Ascending aorta (tissue), 2 donors: Measurements from ENCODE around the gene SLC4A5. TPM values are rescaled to one million over a fixed set of nuclear protein-coding genes. Genes with fewer than 3 reads are reported as not detected.

ENCODE experiments used
- DNase-seq, 2 donors: peaks; one replicate each; pipeline ENCODE4 v3.0.0-alpha.2; 2019; ENCODE audit warnings: low spot score in 2 of 2
- H3K27ac ChIP-seq, 2 donors: fragments of 200-600 bp; sonication (generic); one replicate each; pipeline ENCODE4 v1.5.1; 2016 to 2017; ENCODE audit warnings: mild to moderate bottlenecking in 1 of 2
- H3K27me3 ChIP-seq: fragments of 200-600 bp; sonication (generic); one replicate; pipeline ENCODE4 v1.5.1; 2017
- H3K36me3 ChIP-seq, 2 donors: fragments of 200-600 bp; sonication (generic); one replicate each; pipeline ENCODE4 v1.5.1; 2016
- H3K4me1 ChIP-seq, 2 donors: fragments of 200-600 bp; sonication (generic); one replicate each; pipeline ENCODE4 v1.5.1; 2016 to 2017; ENCODE audit warnings: mild to moderate bottlenecking in 1 of 2
- H3K4me3 ChIP-seq, 2 donors: fragments of 200-600 bp; sonication (generic); one replicate each; pipeline ENCODE4 v1.5.1; 2016 to 2017; ENCODE audit warnings: mild to moderate bottlenecking in 1 of 2
- H3K9me3 ChIP-seq, 2 donors: fragments of 200-600 bp; sonication (generic); one replicate each; pipeline ENCODE4 v1.5.1; 2016
- CTCF ChIP-seq, 3 experiments: fragments of 200-600 bp in 2 of 3; fragments of 450-650 bp in 1 of 3; sonication (generic) in 2 of 3; IDR thresholded peaks; one replicate each; pipeline ENCODE4 v1.5.1; 2016 to 2019; ENCODE audit warnings: antibody characterized with exemption in 3 of 3, mild to moderate bottlenecking in 1 of 3, moderate library complexity in 1 of 3
- intact Hi-C: fragments of 100-400 bp; cut with DNase I; formaldehyde crosslinking; loops from one replicate; pipeline ENCODE4 v1.15.1; 2023
- total RNA-seq: library from RNA; depleted of rRNA; stranded (reverse); fragments of >200 nt; gene quantifications from one replicate; pipeline ENCODE4 v1.1.0, GENCODE V29; 2016

Gene SLC4A5
- total RNA-seq, 1 donor from 2014 or later: 0.11 TPM

DNA sequence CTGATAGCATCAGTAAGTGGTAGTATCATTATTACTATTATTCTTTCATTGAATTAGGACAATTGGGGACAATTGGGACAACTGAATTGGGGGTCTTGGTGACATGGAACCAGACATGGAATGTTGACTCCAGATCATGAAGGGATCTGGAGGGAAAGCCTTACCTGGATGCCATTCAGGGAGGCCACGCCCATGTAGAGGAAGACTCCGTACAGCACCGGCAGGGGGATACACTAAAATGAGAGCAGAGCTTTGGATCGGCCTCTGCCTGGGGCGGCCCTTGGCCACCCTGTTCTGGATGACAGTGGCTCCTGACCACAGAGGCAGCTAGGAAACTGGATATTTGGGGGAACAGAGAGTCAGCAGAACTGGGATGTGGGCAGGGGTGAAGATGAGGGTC is 115.6 kb downstream of the SLC4A5 start:
- intact Hi-C loops: loop anchor here (2.0 kb wide), 1 partner anchor 33 kb away; no protein-coding TSS in a partner anchor
- H3K36me3 ChIP-seq: no peaks in the 10 kb centered on the region
- no peak overlapping the region for H3K4me3 ChIP-seq
- no peaks in the 10 kb centered on the region for H3K27me3 ChIP-seq
- no peak overlapping the region for H3K27ac ChIP-seq
- TF ChIP-seq CTCF (IDR thresholded peaks at IDR 0.05): no peak
- peak in 1 of 2 donors; percentile 39 for DNase-seq
- H3K9me3 ChIP-seq: no peaks in the 10 kb centered on the region
- peaks cover 9 to 28% of the 10 kb centered on the region in 2 donors for H3K4me1 ChIP-seq

- Histone ChIP-seq H3K4me3 (peak overlapping the region in 1 of 2 donors; percentile 14), H3K27me3 (no peaks in the 10 kb centered on the region), H3K9me3 (no peaks in the 10 kb centered on the region), H3K4me1 (peaks cover 9 to 28% of the 10 kb centered on the region in 2 donors), H3K27ac (peak overlapping the region; percentile 66 to 75), H3K36me3 (no peaks in the 10 kb centered on the region)
- DNase-seq: peak in 1 of 2 donors; percentile 82
- TF ChIP-seq CTCF (IDR thresholded peaks at IDR 0.05): no peak
- intact Hi-C loops: loop anchor here (2.0 kb wide), 1 partner anchor 34 kb away; no protein-coding TSS in a partner anchor
These were observed 116.5 kb downstream of the SLC4A5 start for GRCh38 chr2:74226648-74227213.

DNA sequence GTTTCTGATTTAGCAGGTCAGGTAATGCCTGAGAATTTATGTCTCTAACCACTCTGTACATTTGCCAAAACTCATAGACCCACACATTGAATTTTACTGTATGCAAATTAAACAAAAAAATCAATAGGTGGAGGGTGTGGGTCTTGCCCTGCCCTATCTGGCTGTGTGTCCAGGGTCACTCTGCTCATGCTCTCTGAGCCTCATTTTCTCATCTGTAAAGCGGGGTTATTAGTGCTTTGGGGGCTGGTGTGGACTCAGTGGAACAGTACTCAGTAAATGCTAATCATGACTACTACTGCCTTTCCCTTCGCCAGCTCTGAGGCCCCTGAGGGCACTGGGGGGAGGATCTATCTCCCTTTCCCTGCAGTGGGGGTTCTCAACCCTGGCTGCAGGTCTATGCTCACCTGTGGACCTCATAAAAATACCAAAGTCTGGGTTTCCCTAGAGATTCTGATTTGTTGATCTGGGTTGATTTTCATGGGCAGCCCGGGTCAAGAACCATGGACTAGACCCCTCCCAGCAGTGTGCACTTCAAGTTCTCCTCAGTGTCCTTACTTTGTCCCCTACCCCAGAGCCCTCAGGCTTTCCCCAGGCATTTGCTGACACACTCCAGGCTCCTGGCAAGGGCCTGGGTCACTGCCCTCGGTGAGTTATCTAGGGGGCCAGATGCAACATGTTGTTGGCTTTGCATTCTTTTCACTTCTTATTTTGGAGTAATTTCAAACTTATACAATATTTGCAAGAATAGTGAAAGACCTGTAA is 117.3 kb downstream of the SLC4A5 start:
- Histone ChIP-seq H3K36me3 (peaks cover 6 to 8% of the 10 kb centered on the region in 2 donors), H3K9me3 (no peaks in the 10 kb centered on the region), H3K4me3 (peak overlapping the region in 1 of 2 donors; percentile 14), H3K4me1 (peaks cover 9 to 28% of the 10 kb centered on the region in 2 donors), H3K27me3 (no peaks in the 10 kb centered on the region), H3K27ac (peak overlapping the region; percentile 66 to 75)
- peak in 1 of 2 donors; percentile 66 for DNase-seq
- no peak for TF ChIP-seq CTCF (IDR thresholded peaks at IDR 0.05)
- intact Hi-C loops: loop anchor here (2.0 kb wide), 1 partner anchor 35 kb away; no protein-coding TSS in a partner anchor

- TF ChIP-seq CTCF (IDR thresholded peaks at IDR 0.05): no peak
- Histone ChIP-seq H3K27me3 (no peaks in the 10 kb centered on the region), H3K36me3 (peaks cover 6 to 8% of the 10 kb centered on the region in 2 donors), H3K4me1 (peaks cover 9 to 28% of the 10 kb centered on the region in 2 donors), H3K4me3 (no peak overlapping the region), H3K27ac (peak overlapping the region; percentile 50 to 66), H3K9me3 (no peaks in the 10 kb centered on the region)
- intact Hi-C loops: no loop called here
- peak in 1 of 2 donors; percentile 57 for DNase-seq
These were observed 119.1 kb downstream of the SLC4A5 start for GRCh38 chr2:74223941-74224770.

DNA sequence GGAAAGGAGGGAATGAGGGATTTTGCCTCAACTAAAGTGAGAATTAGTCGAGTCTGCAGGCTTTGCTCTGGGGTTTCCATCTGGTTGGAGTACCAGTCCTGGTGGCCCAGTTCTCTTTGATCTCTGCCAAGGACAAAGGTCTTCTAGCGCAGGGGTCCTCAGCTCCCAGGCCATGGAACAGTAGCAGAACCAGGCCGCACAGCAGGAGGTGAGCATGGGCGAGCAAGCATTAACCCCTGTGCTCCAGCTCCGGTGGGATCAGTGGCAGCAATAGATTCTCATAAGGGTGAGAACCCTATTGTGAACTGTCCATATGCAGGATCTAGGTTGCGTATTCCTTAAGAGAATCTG is 120.9 kb downstream of the SLC4A5 start:
- no peaks in the 10 kb centered on the region for H3K9me3 ChIP-seq
- no peak overlapping the region for H3K4me3 ChIP-seq
- no peak for TF ChIP-seq CTCF (IDR thresholded peaks at IDR 0.05)
- peaks cover 11 to 23% of the 10 kb centered on the region in 2 donors for H3K36me3 ChIP-seq
- no peak overlapping the region for H3K27ac ChIP-seq
- H3K27me3 ChIP-seq: no peaks in the 10 kb centered on the region
- intact Hi-C loops: no loop called here
- peaks cover 9 to 24% of the 10 kb centered on the region in 2 donors for H3K4me1 ChIP-seq
- no peak for DNase-seq
